GOT3 (cell line): Measurements from ENCODE around the gene ZCWPW1.
"Not testable (repeated sequence)": the region's sequence is repeated elsewhere in the genome, so short reads cannot be mapped to it uniquely, and the experiment has no call there.

Experiments used
- DNase-seq: peaks from one replicate; lab custom pipeline; 2025; ENCODE audit warnings: mixed read lengths; lab: John Stamatoyannopoulos, UW

ZCWPW1 gene

DNA sequence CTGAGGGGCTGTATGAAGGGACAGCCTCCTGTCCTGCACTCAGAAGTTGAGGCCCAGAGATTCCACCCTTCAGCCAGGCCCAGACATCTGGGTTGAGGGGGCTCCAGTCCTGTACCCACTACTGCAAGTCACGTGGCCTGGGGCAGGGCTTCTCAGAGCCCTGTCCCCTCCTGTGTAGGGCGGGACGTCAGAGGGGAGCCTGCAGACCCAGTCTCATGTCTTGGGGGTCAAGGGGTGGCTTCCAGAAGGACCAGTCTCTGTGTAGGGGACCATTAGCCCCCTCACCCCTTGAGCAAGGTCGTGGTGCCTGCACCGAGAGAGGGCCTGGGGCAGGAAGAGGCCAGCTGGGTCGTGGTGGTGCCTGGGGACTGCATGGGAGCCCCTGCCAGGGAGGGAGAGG is 55.8 kb downstream of the ZCWPW1 start:
- DNase-seq, result no peak

DNA sequence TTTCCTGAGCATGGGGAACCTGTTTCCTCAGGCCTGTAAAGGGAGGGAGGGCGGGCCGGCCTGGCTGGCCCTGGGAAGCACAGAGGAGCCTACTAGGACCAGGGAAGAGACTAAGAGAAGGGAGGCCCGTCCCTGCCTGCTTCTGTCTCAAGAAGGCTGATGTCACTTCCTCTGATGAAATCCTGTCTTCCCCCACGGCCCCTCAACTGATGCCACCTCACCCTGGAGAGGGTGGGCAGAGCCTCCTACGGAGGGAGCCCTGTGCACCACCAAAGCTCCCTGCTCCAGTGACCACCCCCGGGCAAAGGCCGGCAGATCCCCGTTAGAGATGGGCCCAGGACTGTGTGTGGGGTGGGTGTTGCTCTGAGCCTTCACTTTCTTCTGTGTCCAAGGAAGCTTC is 56.2 kb downstream of the ZCWPW1 start:
- DNase-seq, result no peak

DNA sequence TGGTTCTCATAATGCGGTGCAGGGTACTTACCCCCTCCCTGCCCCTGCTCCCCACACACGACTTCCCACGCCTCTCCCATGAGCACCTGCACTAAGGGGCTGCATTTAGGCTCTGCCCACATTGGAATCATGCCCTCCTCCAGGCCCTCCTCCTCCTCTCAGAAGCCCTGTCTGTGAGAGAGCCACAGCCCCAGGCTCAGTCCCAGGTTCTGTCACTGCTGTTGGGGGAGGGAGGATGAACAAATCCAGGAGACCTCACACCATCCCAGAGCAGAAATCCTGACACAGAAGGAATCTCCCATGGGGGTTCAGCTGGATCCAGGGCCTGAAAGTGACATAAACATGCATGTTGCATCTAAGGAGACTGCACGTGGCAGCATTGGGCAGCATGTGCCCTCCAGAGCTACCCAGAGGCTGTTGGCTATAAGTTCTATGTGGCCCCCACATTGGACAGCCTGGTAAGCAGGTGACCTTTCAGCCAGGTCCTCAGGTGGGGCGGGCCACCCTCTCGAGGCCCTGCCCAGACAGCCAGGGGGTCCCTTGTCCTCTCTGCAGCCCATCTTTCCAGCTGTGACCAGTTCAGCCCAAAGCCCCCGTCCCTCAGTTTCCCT is 56.8 kb downstream of the ZCWPW1 start:
- DNase-seq, result no peak

DNA sequence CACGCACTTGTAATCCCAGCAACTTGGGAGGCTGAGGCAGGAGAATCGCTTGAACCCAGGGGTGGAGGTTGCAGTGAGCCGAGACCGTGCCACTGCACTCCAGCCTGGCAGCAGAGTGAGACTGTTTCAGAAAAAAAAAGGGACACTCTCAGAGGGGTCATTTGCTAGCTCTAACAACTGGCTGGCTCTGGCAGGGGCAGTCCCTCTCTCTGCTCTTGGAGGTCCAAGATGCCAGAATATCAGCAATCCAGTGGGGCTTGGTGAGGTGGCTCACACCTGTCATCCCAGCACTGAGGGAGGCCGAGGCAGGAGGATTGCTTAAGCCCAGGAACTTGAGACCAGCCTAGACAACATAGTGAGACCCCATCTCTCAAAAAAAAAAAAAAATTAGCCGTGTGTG is 57.8 kb downstream of the ZCWPW1 start:
- DNase-seq, result no peak

DNA sequence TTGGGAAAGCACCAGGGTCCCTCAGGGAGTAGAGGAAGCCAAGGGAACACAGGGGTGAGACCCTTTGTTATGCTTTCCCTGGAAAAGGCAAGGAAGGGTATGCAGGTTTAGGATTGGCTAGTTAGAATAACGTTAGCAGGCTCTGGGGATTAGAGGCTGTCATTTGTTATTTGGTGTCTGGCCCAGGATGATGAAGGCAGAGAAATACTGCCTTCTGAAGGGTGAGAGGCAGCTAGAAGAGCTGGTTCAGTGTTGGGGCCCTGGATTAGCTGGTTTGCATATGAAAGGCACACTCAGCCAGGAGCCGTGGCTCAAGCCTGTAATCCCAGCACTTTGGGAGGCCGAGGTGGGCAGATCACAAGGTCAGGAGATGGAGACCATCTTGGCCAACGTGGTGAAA is 58.2 kb downstream of the ZCWPW1 start:
- no peak for DNase-seq

DNA sequence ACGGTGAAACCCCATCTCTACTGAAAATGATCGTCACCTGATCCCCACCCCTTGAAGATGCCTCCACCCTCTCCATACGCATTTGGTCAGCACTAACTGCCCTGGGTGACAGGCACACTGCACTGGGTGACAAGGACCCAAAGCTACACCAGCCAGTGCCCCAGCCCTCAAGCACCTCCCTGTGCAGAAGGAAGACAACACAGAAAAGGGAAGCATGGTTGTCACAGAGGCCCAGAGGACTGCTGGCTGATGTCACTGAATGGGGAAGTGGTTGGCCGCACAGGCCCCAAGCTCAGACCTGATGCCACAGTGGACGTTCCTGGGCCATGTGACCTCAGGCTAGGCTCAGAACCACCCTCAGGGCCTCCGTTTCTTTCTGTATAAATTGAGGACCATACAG is 59.4 kb downstream of the ZCWPW1 start:
- DNase-seq, result no peak

DNA sequence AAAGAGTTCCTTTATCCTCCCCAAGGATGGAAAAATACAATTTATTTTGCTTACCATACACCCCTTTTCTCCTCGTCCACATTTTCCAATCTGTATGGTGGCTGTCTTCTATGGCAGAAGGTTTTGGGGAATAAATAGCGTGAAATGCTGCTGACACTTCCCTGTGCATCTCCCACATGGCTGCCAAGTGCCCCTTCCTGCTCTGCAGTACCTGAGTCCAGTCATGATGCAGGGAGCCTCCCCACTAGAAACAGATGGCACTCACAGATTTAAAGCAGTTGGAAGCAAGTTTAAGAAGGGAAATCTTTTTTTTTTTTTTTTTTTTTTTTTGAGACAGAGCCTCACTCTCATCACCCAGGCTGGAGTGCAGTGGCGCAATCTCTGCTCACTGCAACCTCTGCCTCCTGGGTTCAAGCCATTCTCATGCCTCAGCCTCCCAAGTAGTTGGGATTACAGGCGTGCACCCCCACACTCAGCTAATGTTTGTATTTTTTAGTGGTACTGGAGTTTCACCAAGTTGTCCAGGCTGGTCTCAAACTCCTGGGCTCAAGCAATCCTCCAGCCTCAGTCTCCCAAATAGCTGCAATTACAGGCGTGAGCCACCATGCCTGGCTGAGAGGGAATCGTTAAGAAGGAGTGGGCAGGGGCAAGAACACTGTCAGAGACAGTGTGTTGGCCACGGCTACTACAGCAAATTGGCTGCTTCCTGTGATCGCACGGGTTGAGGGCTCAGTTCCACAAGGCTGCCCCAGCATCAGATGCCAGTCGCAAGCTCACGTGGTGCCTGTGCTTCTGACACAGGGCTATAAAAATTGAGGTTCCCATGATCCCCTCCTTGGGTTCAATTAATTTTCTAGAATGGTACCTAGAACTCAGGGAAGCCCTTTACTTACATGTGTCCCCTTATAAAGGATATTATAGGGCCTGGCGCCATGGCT is 60.6 kb downstream of the ZCWPW1 start:
- DNase-seq, result no peak

DNA sequence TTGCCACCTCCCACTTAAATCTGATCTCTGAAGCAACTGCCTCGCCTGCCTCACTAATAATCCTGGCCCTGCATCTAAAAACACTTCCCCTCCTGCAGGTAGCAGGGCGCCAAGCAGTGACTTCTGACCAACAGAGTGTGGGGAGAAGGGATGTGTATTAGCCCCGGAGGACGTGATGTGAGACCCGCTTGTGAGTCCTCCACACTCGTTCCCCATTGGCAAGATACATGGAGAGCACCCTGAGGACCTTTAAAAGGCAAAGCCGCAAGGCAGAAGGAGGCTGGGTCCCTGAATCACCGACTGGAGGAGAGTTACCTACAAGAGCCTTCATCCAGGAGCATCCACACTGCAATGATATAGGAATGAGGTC is 61.3 kb downstream of the ZCWPW1 start:
- no peak for DNase-seq

DNA sequence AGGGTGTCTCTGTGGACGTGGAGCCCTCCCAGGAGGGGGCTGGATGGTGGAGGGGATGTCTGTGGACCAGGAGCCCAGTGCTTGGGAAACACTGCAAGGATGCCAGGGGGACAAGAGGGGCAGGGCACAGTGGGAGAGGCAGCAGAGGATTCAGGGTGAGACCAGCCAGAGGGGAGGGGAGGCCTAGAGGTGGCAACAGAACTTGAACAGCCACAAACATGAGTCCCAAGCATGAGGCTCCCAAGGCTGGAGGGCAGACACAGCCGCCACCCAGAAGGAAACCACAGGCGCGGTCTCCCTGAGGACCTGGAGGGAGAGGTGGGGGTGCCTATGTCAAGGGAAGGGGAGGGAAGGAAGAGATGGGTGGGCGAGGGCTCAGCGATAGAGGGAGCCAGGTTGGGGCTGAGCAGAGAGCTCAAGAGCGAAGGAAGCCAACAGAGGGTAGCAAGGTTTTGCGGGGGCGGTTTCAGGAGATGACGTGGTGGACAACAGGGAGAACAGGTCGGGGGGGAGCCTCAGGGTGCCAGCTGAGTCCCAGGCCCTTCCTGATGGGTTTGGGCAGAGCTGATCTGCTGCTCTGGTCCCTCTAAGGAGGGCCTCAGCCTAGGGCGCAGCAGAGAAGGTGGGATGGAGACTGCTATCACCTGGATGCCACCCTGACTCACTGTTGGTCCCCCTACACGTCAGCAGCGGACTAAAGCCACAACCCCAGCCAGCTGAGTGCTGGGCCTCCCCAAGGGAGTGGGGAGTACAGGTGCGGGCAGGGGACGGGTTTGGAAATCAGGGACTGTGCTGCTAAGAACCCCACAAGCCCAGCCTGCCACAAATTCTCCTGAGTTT is 61.9 kb downstream of the ZCWPW1 start:
- DNase-seq, result no peak

DNA sequence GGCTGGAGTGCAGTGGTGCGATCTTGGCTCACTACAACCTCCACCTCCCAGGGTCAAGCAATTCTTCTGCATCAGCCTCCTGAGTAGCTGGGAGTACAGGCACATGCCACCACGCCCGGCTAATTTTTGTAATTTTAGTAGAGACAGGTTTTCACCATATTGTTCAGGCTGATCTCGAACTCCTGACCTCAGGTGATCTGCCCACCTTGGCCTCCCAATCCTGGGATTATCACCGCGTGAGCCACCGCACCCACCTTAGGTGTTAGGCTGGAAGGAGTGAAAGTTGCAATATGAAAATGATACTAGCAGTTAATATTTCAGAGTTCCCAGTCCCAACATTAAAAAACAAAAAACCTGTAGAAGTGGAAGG is 62.5 kb downstream of the ZCWPW1 start:
- DNase-seq, result not testable (repeated sequence)

DNA sequence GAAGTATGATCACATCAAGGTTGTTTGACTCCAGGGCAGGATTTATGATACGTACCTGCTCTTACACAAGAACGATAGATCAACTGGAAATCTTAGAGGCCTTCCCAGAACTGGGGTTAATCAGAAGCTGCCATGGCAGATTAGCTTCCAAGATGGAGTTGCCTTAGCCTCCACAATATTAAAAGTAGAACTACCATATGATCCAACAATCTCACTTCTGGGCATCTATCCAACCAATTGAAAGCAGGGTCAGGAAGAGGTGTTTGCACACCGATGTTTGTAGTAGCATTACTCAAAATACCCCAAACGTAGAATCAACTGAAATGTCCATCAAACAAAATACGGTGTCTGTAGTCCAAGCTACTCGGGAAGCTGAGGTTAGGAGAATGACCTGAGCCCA is 64.0 kb downstream of the ZCWPW1 start:
- DNase-seq, result no peak

DNA sequence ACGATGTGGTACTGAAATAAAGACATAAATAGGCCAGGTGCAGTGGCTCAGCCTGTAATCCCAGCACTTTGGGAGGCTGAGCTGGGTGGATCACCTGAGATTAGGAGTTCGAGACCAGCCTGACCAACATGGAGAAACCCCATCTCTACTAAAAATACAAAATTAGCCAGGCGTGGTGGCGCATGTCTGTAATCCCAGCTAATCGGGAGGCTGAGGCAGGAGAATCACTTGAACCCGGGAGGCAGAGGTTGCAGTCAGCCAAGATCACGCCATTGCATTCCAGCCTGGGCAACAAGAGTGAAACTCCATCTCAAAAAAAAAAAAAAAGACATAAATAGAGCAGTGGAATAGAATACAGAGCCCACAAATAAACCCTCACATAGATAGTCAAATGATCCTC is 64.7 kb downstream of the ZCWPW1 start:
- not testable (repeated sequence) for DNase-seq

DNA sequence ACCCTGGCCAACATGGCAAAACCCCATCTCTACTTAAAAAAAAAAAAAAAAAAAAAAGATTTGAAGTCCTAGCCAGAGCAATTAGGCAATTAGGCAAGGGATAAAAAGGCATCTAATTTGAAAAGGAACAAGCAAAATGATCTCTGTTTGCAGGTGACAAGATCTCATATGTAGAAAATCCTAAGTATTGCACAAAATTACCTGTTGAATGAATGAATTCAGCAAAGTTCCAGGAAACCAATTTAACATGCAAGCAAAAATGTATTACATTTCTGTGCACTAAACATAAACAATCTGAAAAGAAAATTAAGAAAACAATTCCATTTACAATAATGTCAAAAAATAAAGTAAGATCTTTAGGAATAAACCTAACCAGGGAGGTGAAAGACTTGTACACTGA is 65.4 kb downstream of the ZCWPW1 start:
- DNase-seq, result no peak

DNA sequence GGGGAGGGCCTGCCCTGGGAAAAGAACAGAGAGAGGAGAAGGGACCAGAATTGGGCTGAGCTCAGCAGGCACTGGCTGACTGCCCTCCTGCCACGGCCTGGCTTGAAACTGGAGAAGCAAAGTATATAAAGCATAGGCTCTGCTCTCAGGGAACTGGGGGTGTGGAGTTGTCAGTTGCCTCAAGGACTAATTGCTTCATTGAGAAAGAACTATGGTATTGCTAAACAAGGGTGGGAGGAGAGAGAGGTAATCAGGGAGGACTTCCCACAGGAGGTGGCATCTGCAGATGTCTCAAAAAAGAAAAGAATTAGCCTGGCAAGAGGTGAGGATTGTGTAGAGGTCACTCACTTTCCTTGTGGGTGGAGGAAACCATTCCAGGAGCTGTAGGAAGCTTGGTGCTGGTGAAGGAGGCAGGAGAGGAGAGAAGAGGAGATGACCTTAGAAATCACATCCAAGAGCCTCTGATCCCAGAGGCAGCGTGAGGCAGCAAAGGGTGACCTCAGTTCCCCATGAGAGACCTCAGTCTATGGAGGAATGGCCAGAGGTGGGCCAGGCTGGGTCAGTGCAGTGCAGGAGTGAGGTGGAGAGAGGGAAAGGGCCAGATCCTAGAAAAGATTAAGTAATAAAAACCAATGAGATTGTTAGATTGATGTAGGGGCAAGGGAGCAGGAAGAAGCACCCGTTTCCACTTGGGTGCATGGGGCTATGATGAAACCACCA is 68.2 kb downstream of the ZCWPW1 start:
- DNase-seq, result no peak

DNA sequence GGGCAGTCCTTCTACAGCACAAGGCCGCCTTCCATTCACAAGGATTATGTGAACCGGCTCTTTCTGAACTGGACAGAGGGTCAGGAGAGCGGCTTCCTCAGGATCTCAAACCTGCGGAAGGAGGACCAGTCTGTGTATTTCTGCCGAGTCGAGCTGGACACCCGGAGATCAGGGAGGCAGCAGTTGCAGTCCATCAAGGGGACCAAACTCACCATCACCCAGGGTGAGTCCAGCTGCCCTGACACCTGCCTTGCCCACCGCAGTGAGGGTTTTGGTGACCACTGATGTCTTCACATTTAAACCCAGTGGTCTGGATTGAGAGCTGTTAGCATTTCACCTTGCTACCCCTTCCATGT is 69.7 kb downstream of the ZCWPW1 start:
- DNase-seq, result no peak

DNA sequence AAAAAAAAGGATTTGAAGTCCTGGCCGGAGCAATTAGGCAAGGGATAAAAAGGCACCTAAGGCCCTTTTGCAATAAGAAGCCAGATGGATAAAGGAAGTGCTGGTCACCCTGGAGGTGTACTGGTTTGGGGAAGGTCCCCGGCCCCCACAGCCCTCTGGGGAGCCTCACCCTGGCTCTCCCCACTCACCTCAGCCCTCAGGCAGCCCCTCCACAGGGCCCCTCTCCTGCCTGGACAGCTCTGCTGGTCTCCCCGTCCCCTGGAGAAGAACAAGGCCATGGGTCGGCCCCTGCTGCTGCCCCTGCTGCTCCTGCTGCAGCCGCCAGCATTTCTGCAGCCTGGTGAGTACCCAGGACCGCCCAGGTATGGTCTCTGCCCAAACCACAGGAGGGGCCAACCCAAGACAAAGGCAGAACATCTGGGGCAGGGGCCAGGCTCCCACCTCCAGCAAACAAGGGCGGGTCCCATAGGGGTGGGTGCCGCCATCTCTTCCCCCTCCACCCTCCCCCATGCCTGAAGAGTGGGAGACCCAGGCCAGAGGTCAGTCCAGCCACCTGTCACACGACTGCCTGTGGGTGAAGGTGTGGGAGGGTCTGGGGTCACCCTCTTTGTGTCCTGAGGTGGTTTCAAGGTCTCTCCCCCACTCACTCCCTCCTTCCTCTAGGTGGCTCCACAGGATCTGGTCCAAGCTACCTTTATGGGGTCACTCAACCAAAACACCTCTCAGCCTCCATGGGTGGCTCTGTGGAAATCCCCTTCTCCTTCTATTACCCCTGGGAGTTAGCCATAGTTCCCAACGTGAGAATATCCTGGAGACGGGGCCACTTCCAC is 70.3 kb downstream of the ZCWPW1 start, which contains the start of gene PILRB:
Gene PILRB, plus strand, starts transcription at position 91 of the 830 bp plus-strand sequence. Its CDS starts 186 bp downstream, at position 277.
- no peak for DNase-seq

DNA sequence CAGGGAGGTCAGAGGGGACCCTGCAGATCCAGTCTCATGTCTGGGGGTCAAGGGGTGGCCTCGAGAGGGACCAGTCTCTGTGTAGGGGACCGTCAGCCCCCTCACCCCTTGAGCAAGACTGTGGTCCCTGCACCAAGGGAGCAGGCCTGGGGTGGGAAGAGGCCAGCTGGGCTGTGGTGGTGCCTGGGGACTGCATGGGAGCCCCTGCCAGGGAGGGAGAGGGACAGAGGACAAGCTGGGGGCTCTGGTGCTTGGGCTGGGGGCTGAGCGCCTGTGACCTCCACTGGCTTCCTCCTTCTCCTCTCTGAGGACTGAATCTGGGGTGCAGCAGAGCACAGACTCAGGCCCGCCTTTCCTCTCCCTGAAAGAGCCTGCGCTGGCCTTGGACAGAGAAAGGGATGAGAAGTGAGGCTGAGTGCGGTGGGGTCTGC is 71.4 kb downstream of the ZCWPW1 start:
- no peak for DNase-seq

DNA sequence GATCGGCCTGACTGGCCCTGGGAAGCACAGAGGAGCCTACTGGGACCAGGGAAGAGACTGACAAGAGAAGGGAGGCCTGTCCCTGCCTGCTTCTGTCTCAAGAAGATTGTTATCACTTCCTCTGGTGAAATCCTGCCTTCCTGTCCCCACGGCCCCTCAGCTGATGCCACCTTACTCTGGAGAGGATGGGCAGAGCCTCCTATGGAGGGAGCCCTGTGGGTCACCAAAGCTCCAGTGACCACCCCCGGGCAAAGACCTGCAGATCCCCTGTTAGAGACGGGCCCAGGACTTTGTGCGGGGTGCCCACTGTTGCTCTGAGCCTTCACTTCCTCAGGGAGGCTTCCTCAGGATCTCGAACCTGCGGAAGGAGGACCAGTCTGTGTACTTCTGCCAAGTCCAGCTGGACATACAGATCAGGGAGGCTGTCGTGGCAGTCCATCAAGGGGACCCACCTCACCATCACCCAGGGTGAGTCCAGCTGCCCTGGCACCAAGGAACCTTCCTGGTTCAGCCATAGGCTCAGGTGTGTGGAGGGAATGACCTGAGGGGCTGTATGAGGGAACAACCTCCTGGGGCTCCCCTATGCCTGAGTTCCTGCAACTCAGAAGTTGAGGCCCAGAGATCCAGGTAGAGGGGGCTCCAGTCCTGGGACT is 72.0 kb downstream of the ZCWPW1 start:
- no peak for DNase-seq

DNA sequence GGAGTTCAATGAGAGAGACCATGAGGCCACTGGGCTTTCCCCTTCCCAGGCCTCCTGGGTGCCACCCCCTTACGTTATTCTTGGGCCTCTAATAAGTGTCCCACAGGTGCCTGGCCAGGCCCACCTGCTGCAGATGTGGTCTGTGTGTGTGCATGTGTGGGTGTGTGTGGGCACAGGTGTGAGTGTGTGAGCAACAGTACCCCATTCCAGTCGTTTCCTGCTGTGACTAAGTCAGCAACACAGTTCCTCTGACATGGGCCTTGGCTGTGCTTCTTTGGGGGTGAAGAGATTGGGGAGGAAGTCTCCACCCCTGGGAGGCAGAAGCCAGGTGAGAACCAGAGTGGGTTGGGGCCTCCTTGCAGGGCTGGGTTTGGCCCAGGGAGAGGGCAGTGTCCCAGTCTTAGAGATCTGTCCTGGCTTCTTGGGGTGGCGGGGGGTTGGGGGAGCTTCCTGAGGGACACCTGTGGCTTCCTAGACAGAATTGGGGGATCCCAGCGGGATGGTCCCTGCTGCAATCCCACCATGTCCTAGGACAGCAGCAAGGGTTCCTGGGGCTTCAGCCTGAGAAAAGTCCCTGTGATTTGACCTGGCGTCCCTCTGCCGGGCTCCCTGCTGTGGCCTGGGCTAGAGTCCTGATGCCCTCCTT is 74.7 kb downstream of the ZCWPW1 start:
- no peak for DNase-seq
